Measurements from ENCODE around the gene MAPK11. TPM values are rescaled to one million over a fixed set of nuclear protein-coding genes. Genes with fewer than 3 reads are reported as not detected.

Gene MAPK11
- total and polyA plus RNA-seq, 9 of the 15 experiments (the other 6 are each of a cell fraction or from before 2014, with no cell fraction given) = 0.06 to 14.6 (median 5.3) TPM

DNA sequence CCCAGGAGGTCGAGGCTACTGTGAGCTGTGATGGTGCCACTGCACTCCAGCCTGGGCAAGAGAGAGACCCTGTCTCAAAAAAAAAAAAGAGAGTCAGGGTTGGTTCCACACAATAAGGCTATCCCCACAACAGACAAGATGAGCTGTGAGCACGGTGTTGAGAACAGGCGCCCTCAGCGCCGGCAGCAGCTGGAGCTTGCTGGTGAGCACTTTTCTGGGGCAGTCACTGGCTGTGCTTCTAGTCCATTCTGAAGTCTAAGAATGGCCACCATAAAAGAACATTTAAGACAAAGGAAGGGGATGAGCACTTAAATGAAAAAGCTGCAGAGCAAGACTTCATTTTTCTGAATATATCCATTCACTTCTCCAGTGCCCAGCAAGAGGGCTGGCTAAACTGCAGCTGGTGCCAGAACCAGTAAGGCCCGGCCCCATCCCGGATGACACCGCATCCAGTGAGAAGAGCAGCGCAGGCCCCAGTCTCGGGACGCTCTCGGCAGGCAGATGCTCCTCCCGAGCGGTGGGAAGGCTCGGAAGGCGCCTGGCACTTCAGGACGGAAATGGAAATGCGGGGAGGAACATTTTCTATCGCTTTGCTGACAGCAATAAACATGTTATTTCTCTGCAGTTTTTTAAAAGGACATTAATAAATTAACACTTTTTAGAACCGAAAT lies 37.6 kb downstream of the MAPK11 start:
- H4K20me1 ChIP-seq (replicated peaks; ENCODE audit: control insufficient read depth, insufficient read depth, low read length) = no peaks in the 10 kb centered on the region
- H3K4me3 ChIP-seq = no peak overlapping the region
- H3K9me3 ChIP-seq (replicated peaks; ENCODE audit: control insufficient read depth, insufficient read depth, low read depth, low read length) = no peaks in the 10 kb centered on the region; the same call in 1 of the 2 replicates
- intact Hi-C loops (cut with micrococcal nuclease) (no loop called here), in situ Hi-C loops (cut with MboI) (no loop called here)
- H3K4me2 ChIP-seq (ENCODE audit: insufficient read depth, low read length) = no peak overlapping the region
- no TSS peak for BruUV-seq (replicated peaks)
- FAIRE-seq (no peak), DNase-seq (ENCODE audit: extremely low read depth in 1 of 4, low spot score in 3 of 4) (no peak), ATAC-seq (no peak)
- H3K27ac ChIP-seq (ENCODE audit: extremely low read depth, low read depth, low read length) = no peak overlapping the region
- H3K9ac ChIP-seq (ENCODE audit: insufficient read depth in 1 of 2, low read depth in 2 of 2, low read length in 2 of 2) = no peak overlapping the region
- ChIA-PET CTCF (ENCODE audit: low intra/inter-chr PET ratio) (no interaction called here), POLR2A (interaction anchor here (0.5 to 2.2 kb wide), 4 partner anchors 10 to 286 kb away, joined by 3 to 5 read pairs (median 4); no protein-coding TSS in a partner anchor)
- 91% methylated on average over 18 of the region's 20 CpGs for WGBS (ENCODE audit: insufficient coverage, low coverage, missing lambda C conversion rate)
- no peak for TF ChIP-seq MNT (conservative IDR thresholded peaks at IDR 0.05)
- peaks cover 0 to 8% of the 10 kb centered on the region in 2 experiments; a peak in 2 of 5 replicates for H3K4me1 ChIP-seq (replicated peaks in 1 of 2; ENCODE audit: control insufficient read depth in 2 of 2, insufficient read depth in 2 of 2, low read length in 2 of 2)
- peaks cover 23% of the 10 kb centered on the region; the same call in 2 of the 3 replicates for H3K36me3 ChIP-seq (ENCODE audit: control insufficient read depth, insufficient read depth, low read length)
- H2AFZ ChIP-seq (ENCODE audit: low read depth, low read length) = no peak overlapping the region
- H3K79me2 ChIP-seq (ENCODE audit: control insufficient read depth, insufficient read depth, low read length) = peaks cover 28% of the 10 kb centered on the region
- no peaks in the 10 kb centered on the region for H3K27me3 ChIP-seq (ENCODE audit: control insufficient read depth in 2 of 2, insufficient read depth in 2 of 2, low read length in 2 of 2)
- no peaks in the 10 kb centered on the region for H3K9me1 ChIP-seq (ENCODE audit: control insufficient read depth, insufficient read depth, low read length)

GRCh38 chr22:50229370-50229769 lies 40.8 kb downstream of the MAPK11 start:
- CTCF ChIA-PET (ENCODE audit: low intra/inter-chr PET ratio) = no interaction called here
- WGBS (ENCODE audit: insufficient coverage, low coverage, missing lambda C conversion rate) = 93% methylated on average over 2 of the region's 16 CpGs
- BruUV-seq (replicated peaks) = no TSS peak
- Histone ChIP-seq H3K36me3 (ENCODE audit: control insufficient read depth, insufficient read depth, low read length) (peaks cover 30% of the 10 kb centered on the region; the same call in 2 of the 3 replicates), H3K79me2 (ENCODE audit: control insufficient read depth, insufficient read depth, low read length) (no peaks in the 10 kb centered on the region; the same call in 2 of the 3 replicates), H3K27ac (ENCODE audit: extremely low read depth, low read depth, low read length) (no peak overlapping the region), H3K27me3 (ENCODE audit: control insufficient read depth in 2 of 2, insufficient read depth in 2 of 2, low read length in 2 of 2) (no peaks in the 10 kb centered on the region), H3K4me1 (replicated peaks in 1 of 2; ENCODE audit: control insufficient read depth in 2 of 2, insufficient read depth in 2 of 2, low read length in 2 of 2) (peaks cover 0 to 14% of the 10 kb centered on the region in 2 experiments; a peak in 2 of 5 replicates), H3K9me3 (replicated peaks; ENCODE audit: control insufficient read depth, insufficient read depth, low read depth, low read length) (no peaks in the 10 kb centered on the region), H4K20me1 (replicated peaks; ENCODE audit: control insufficient read depth, insufficient read depth, low read length) (no peaks in the 10 kb centered on the region), H3K9me1 (ENCODE audit: control insufficient read depth, insufficient read depth, low read length) (no peaks in the 10 kb centered on the region), H3K4me3 (no peak overlapping the region), H3K4me2 (ENCODE audit: insufficient read depth, low read length) (no peak overlapping the region), H3K9ac (ENCODE audit: insufficient read depth in 1 of 2, low read depth in 2 of 2, low read length in 2 of 2) (peak overlapping the region in 1 of 2 experiments; percentile 45; a peak in 1 of 4 replicates), H2AFZ (ENCODE audit: low read depth, low read length) (no peak overlapping the region)
- no peak for ATAC-seq
- intact Hi-C loops (cut with micrococcal nuclease) = no loop called here
- DNase-seq (ENCODE audit: extremely low read depth in 1 of 4, low spot score in 3 of 4) = no peak
- in situ Hi-C loops (cut with MboI) = no loop called here
- no peak for FAIRE-seq
- POLR2A ChIA-PET = no interaction called here
- TF ChIP-seq MAFG (tag; conservative IDR thresholded peaks at IDR 0.05) (no peak), TBP (optimal IDR thresholded peaks at IDR 0.05; ENCODE audit: low read depth, low read length) (no peak), TCF3 (CRISPR knock-in tag; IDR thresholded peaks at IDR 0.05) (no peak), XRCC3 (IDR thresholded peaks at IDR 0.05) (no peak), DDX20 (tag; IDR thresholded peaks at IDR 0.05; ENCODE audit: low read depth) (no peak), ZFPM2 (CRISPR knock-in tag; IDR thresholded peaks at IDR 0.05) (no peak), NCOA6 (IDR thresholded peaks at IDR 0.05) (no peak), XRCC4 (IDR thresholded peaks at IDR 0.05; ENCODE audit: extremely low read depth, insufficient read depth, insufficient read length) (no peak), ZBED1 (IDR thresholded peaks at IDR 0.05) (no peak)
- TF ChIP-seq, protein P1, sequence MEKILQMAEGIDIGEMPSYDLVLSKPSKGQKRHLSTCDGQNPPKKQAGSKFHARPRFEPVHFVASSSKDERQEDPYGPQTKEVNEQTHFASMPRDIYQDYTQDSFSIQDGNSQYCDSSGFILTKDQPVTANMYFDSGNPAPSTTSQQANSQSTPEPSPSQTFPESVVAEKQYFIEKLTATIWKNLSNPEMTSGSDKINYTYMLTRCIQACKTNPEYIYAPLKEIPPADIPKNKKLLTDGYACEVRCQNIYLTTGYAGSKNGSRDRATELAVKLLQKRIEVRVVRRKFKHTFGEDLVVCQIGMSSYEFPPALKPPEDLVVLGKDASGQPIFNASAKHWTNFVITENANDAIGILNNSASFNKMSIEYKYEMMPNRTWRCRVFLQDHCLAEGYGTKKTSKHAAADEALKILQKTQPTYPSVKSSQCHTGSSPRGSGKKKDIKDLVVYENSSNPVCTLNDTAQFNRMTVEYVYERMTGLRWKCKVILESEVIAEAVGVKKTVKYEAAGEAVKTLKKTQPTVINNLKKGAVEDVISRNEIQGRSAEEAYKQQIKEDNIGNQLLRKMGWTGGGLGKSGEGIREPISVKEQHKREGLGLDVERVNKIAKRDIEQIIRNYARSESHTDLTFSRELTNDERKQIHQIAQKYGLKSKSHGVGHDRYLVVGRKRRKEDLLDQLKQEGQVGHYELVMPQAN (IDR thresholded peaks at IDR 0.05; ENCODE audit: borderline replicate concordance) = no peak

All from K562 (cell line).